Fibroblast of the aortic adventitia (primary cell): ENCODE results near the gene DCC. TPM values are rescaled to one million over a fixed set of nuclear protein-coding genes. Genes with fewer than 3 reads are reported as not detected.

Experiments used
- DNase-seq: peaks from one replicate; pipeline ENCODE4 v3.0.0-alpha.2; 2010; ENCODE audit warnings: low read depth
- H3K4me3 ChIP-seq: 2 replicates; pipeline ENCODE4 v1.5.1; 2011; ENCODE audit warnings: low read depth, mild to moderate bottlenecking, control low read depth, low read length, moderate library complexity
- total RNA-seq: library from RNA; depleted of rRNA; stranded (reverse); fragments of >200 nt; gene quantifications from 2 replicates; pipeline ENCODE4 v1.2.3, GENCODE V29; 2012; ENCODE audit warnings: low replicate concordance
- TF ChIP-seq, protein P1 (sequence below): IDR thresholded peaks from 2 replicates; pipeline ENCODE4 v1.5.1; 2011; ENCODE audit warnings: mild to moderate bottlenecking, low read length, control low read depth, inconsistent platforms; ENCODE audit not compliant: insufficient read depth

The DCC gene
- total RNA-seq, 1 donor: 0.09 TPM

DNA sequence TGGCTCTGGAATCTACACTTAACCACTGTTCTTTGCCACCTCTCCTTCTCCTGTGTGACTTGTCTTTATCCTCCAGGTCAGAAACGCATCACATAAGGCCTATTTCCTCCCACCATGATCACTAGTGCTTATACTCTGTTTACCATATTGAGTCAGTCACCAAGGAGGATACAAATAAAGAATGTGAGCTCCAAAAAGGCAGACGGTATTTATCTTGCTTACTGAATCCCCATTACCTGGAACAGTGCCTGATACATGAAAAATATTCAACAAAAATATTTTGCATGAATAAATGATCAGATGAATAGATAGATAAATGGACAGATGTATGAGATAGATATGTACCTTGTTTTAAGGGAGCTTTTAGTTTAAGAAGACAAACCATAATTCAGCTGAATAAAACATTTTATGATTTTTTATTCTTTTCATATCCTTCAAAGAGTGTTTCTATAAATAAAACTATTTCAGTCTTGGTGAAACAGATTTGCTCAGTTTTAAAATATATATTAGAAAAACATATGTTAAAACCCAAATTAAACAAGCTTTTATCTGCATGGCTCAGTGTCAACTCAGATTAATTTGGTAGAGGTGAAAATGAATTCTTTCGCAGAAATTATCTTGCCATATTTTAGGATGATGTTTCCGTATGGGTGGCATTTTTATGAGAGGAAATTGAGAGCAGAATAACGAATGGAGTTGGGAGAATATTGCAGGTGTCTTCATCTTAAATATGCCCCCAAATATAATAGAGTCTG, 799.9 kb downstream of the DCC start:
- no peak for DNase-seq
- no peak overlapping the region for H3K4me3 ChIP-seq
- TF ChIP-seq, protein P1, sequence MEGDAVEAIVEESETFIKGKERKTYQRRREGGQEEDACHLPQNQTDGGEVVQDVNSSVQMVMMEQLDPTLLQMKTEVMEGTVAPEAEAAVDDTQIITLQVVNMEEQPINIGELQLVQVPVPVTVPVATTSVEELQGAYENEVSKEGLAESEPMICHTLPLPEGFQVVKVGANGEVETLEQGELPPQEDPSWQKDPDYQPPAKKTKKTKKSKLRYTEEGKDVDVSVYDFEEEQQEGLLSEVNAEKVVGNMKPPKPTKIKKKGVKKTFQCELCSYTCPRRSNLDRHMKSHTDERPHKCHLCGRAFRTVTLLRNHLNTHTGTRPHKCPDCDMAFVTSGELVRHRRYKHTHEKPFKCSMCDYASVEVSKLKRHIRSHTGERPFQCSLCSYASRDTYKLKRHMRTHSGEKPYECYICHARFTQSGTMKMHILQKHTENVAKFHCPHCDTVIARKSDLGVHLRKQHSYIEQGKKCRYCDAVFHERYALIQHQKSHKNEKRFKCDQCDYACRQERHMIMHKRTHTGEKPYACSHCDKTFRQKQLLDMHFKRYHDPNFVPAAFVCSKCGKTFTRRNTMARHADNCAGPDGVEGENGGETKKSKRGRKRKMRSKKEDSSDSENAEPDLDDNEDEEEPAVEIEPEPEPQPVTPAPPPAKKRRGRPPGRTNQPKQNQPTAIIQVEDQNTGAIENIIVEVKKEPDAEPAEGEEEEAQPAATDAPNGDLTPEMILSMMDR: no peak

DNA sequence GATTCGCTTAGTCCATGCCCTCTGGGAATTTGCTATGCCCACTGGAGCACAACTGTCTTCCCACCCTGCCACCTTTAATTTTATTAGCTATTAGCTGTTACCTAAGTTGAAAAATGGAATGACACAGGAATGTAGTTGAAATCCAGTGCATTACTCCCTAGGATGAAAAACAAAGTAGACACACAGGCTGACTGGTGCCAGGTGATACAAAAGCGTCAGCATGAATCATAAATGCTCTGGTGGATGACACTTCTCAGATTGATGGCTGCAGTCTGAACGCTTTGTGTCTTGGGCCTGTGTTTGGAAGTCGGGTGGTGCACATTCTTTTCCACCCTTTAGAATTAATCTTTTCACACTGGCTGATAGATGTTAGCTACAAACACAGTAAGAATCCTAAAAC, 802.0 kb downstream of the DCC start:
- no peak for DNase-seq
- no peak overlapping the region for H3K4me3 ChIP-seq
- TF ChIP-seq, protein P1: no peak

DNA sequence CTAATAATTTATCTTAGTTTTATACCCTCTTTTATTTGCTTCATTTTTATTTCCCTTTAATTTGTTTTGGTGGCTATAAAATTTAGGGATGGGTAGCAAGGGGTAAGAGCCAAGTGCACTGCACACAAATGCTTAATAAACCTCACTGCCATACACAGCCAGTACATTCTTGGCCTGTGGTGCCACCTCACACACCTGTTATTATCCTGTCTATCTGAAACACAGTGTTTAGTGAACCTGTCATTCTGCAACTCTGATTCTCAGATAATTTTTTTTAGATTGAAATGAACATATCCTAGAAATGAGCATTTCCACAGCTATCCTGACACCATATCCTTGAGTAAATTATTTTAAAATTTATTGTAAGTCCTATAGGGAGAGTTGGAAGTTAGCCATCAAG, 807.5 kb downstream of the DCC start:
- TF ChIP-seq, protein P1: no peak
- no peak for DNase-seq
- H3K4me3 ChIP-seq: no peak overlapping the region

DNA sequence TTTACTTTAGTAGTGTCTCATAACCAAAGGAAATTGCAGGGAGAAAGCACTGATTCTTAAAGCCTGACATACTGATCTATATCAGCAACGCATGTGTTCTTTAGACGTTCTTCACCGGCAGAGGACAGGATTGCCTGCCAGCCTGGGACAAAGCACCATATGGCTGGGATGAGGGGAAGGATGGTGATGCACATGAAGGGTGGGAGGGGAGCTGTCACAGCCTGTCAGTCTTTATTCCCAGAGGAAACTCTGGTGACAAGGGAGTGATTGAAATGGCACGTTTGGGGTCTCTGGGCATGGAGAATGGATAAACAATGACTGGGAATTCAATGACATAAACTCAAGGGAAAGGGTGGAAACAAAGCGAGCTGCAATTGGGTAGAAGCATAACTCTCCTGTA, 808.1 kb downstream of the DCC start:
- DNase-seq: no peak
- no peak overlapping the region for H3K4me3 ChIP-seq
- TF ChIP-seq, protein P1: no peak

DNA sequence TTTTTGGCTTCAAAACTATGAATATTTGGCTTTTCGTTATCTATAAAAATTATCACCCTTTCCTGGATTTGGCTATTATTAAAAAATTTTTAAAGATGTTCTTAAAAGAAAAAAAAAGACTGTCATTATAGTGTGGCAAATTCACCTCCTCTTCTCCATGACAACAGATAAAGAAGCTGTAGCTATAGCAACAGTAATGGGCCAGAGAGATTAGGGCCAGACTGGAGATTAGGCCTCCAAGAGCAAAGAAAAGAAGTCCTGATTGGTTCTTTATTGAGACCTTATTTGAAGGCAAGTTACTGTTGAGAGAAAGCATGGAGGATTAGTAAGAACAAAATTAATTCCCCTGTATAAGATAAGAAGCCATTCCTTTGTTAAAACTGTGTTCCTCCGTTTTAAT, 812.5 kb downstream of the DCC start:
- TF ChIP-seq, protein P1: no peak
- no peak overlapping the region for H3K4me3 ChIP-seq
- DNase-seq: no peak

DNA sequence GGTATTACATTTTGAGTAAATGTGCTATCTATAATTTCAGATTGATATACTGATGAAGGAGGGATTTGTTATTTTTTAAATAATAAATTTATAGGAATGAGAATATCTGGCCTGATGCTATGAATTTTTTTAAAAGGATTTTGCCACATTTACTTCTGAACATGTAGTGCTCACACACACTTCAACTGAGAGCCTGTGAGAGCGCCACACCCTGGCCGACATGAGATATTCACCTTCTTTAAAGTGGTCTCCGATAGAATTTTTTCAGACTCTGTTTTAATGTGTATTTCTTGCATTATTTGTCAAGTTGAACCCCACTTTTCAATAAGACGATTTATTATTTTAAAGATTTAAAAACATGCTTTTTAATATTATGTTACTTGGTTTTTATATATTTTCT, 813.3 kb downstream of the DCC start:
- DNase-seq: no peak
- TF ChIP-seq, protein P1: no peak
- no peak overlapping the region for H3K4me3 ChIP-seq

DNA sequence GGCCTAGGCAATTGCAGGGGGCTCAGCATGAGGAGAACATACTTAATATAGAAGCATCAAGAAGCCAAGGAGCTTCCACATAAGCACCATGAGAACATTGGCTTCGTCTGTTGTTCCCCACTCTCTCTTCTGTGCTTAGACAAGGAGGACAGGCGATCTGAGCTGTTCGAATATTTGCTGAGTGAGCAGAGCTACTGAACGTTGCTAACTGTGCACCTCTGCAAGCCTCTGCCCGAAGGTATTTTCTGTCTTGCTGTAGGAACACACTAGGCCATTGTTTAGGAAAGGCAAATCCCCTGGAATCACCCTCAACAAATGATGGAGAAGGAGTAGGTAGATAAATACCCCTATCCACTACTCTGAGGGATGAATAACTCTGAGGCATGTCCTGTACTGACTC, 813.8 kb downstream of the DCC start:
- TF ChIP-seq, protein P1: no peak
- H3K4me3 ChIP-seq: no peak overlapping the region
- DNase-seq: no peak
